Gastroesophageal sphincter (tissue), 4 donors: ENCODE results near the gene DUSP10. TPM values are rescaled to one million over a fixed set of nuclear protein-coding genes. Genes with fewer than 3 reads are reported as not detected.

ENCODE experiments used
- ATAC-seq: fragments of 150-250 bp; one replicate; pipeline ENCODE4 v1.9.1; 2016; ENCODE audit warnings: mild to moderate bottlenecking, moderate library complexity
- H3K27ac ChIP-seq, 4 donors: fragments of 200-600 bp; sonication (generic) in 3 of 4; 1 replicate in 3 of 4; 2 replicates in 1 of 4; pipeline ENCODE4 v1.5.1; 2016 to 2019
- H3K27me3 ChIP-seq: fragments of 200-600 bp; sonication (generic); one replicate; pipeline ENCODE4 v1.5.1; 2019
- H3K36me3 ChIP-seq, 2 donors: fragments of 200-600 bp; sonication (generic); one replicate each; pipeline ENCODE4 v1.5.1; 2019; ENCODE audit warnings: control low read depth in 1 of 2
- H3K4me1 ChIP-seq, 3 donors: fragments of 200-600 bp; sonication (generic); 1 replicate in 2 of 3; 2 replicates in 1 of 3; pipeline ENCODE4 v1.5.1; 2016 to 2019; ENCODE audit warnings: control low read depth in 2 of 3
- H3K4me3 ChIP-seq, 2 donors: fragments of 200-600 bp; sonication (generic); one replicate each; pipeline ENCODE4 v1.5.1; 2019; ENCODE audit warnings: mild to moderate bottlenecking in 1 of 2, moderate library complexity in 1 of 2
- H3K9me3 ChIP-seq, 3 donors: fragments of 200-600 bp; sonication (generic); one replicate each; pipeline ENCODE4 v1.5.1; 2017 to 2019; ENCODE audit warnings: control low read depth in 2 of 3
- CTCF ChIP-seq, 4 experiments: fragments of 200-600 bp in 2 of 4; fragments of 450-650 bp in 2 of 4; sonication (generic) in 1 of 4; IDR thresholded peaks; one replicate each; pipeline ENCODE4 v1.5.1; 2017 to 2019; ENCODE audit warnings: antibody characterized with exemption in 4 of 4, mild to moderate bottlenecking in 2 of 4, moderate library complexity in 2 of 4
- EP300 ChIP-seq: sonication (generic); formaldehyde crosslinking; IDR thresholded peaks from one replicate; pipeline ENCODE4 v1.6.1; 2017; ENCODE audit warnings: antibody characterized with exemption, mild to moderate bottlenecking
- POLR2A ChIP-seq, 2 donors: fragments of 450-650 bp; IDR thresholded peaks; one replicate each; pipeline ENCODE4 v1.6.1; 2017; ENCODE audit warnings: antibody characterized with exemption in 2 of 2, mild to moderate bottlenecking in 2 of 2, moderate library complexity in 1 of 2
- POLR2AphosphoS5 ChIP-seq: sonication (generic); formaldehyde crosslinking; IDR thresholded peaks from one replicate; pipeline ENCODE4 v1.6.1; 2017; ENCODE audit warnings: antibody characterized with exemption
- WGBS, 2 donors: methylation state at CpG; one replicate each; pipeline ENCODE4 v1.1.5; 2018; ENCODE audit warnings: low coverage in 1 of 2; 5-methylcytosine and 5-hydroxymethylcytosine counted together
- total RNA-seq, 4 donors: library from RNA; depleted of rRNA; stranded (reverse); fragments of >200 nt; gene quantifications; one replicate each; pipeline ENCODE4 v1.1.0, GENCODE V29; 2016

Gene DUSP10
- total RNA-seq, 4 donors from 2014 or later, result 3.5 to 12.0 (median 5.3) TPM

- H3K4me3 ChIP-seq, result no peak overlapping the region
- no peak for TF ChIP-seq POLR2A (IDR thresholded peaks at IDR 0.05)
- TF ChIP-seq POLR2AphosphoS5, result no peak
- no peak for TF ChIP-seq CTCF (IDR thresholded peaks at IDR 0.05)
- TF ChIP-seq EP300, result no peak
- no peak for ATAC-seq
- peaks cover 0 to 4% (median 0%) of the 10 kb centered on the region in 3 donors for H3K4me1 ChIP-seq
- H3K36me3 ChIP-seq, result no peaks in the 10 kb centered on the region
- WGBS, 2 donors, result 80 to 91% methylated on average over 1 to 2 of the region's 2 CpGs
- H3K9me3 ChIP-seq, result peaks cover 0 to 8% (median 0%) of the 10 kb centered on the region in 3 donors
- H3K27me3 ChIP-seq, result no peaks in the 10 kb centered on the region
- H3K27ac ChIP-seq, result no peak overlapping the region
Observed at GRCh38 chr1:221693087-221693486, 48.8 kb downstream of the DUSP10 start.

- no peak overlapping the region for H3K27ac ChIP-seq
- WGBS, 2 donors, result 46 to 54% methylated on average over 2 of the region's 2 CpGs
Observed at GRCh38 chr1:221692643-221693042, 49.2 kb downstream of the DUSP10 start.

GRCh38 chr1:221691261-221691660 is 50.6 kb downstream of the DUSP10 start:
- no peak for ATAC-seq

More at GRCh38 chr1:221692643-221693042, 49.2 kb downstream of the DUSP10 start:
- Histone ChIP-seq H3K36me3 (no peaks in the 10 kb centered on the region), H3K4me3 (no peak overlapping the region), H3K27me3 (no peaks in the 10 kb centered on the region), H3K4me1 (peaks cover 0 to under 1% (median 0%) of the 10 kb centered on the region in 3 donors), H3K9me3 (peaks cover 0 to 8% (median 0%) of the 10 kb centered on the region in 3 donors)
- TF ChIP-seq POLR2AphosphoS5, result no peak
- no peak for TF ChIP-seq CTCF (IDR thresholded peaks at IDR 0.05)
- no peak for TF ChIP-seq POLR2A (IDR thresholded peaks at IDR 0.05)
- no peak for TF ChIP-seq EP300
- ATAC-seq, result no peak

GRCh38 chr1:221690858-221691257 is 51.0 kb downstream of the DUSP10 start:
- TF ChIP-seq POLR2AphosphoS5 (no peak), EP300 (no peak), POLR2A (IDR thresholded peaks at IDR 0.05) (no peak), CTCF (IDR thresholded peaks at IDR 0.05) (no peak)
- Histone ChIP-seq H3K4me1 (no peaks in the 10 kb centered on the region), H3K36me3 (no peaks in the 10 kb centered on the region), H3K27me3 (no peaks in the 10 kb centered on the region), H3K9me3 (peaks cover 0 to 8% (median 0%) of the 10 kb centered on the region in 3 donors), H3K4me3 (no peak overlapping the region), H3K27ac (no peak overlapping the region)
- no peak for ATAC-seq
- 75 to 85% methylated on average over 1 of the region's 1 CpG for WGBS, 2 donors

More at GRCh38 chr1:221691261-221691660, 50.6 kb downstream of the DUSP10 start:
- no peaks in the 10 kb centered on the region for H3K27me3 ChIP-seq
- H3K4me3 ChIP-seq, result no peak overlapping the region
- H3K9me3 ChIP-seq, result peaks cover 0 to 8% (median 0%) of the 10 kb centered on the region in 3 donors
- H3K27ac ChIP-seq, result no peak overlapping the region
- TF ChIP-seq EP300 (no peak), POLR2AphosphoS5 (no peak), CTCF (IDR thresholded peaks at IDR 0.05) (no peak), POLR2A (IDR thresholded peaks at IDR 0.05) (no peak)
- no peaks in the 10 kb centered on the region for H3K4me1 ChIP-seq
- H3K36me3 ChIP-seq, result no peaks in the 10 kb centered on the region

GRCh38 chr1:221689138-221689537 is 52.8 kb downstream of the DUSP10 start:
- Histone ChIP-seq H3K4me3 (no peak overlapping the region), H3K36me3 (no peaks in the 10 kb centered on the region), H3K27ac (no peak overlapping the region), H3K4me1 (no peaks in the 10 kb centered on the region), H3K27me3 (no peaks in the 10 kb centered on the region), H3K9me3 (peaks cover 0 to 8% (median 0%) of the 10 kb centered on the region in 3 donors)
- 89 to 100% methylated on average over 1 to 3 of the region's 3 CpGs for WGBS, 2 donors
- TF ChIP-seq POLR2AphosphoS5 (no peak), POLR2A (IDR thresholded peaks at IDR 0.05) (no peak), CTCF (IDR thresholded peaks at IDR 0.05) (no peak), EP300 (no peak)
- ATAC-seq, result no peak
